ENCODE results near the gene SACM1L.
"Not testable (repeated sequence)": the region's sequence is repeated elsewhere in the genome, so short reads cannot be mapped to it uniquely, and the experiment has no call there.

Gene SACM1L

GRCh38 chr3:45757141-45757540 is 67.9 kb downstream of the SACM1L start:
- H3K9ac ChIP-seq (ENCODE audit: low read depth, low read length); H3K36me3 ChIP-seq (ENCODE audit: control insufficient read depth, insufficient read depth, low read length); H3K4me1 ChIP-seq (ENCODE audit: control insufficient read depth, insufficient read depth, low read length); H3K27ac ChIP-seq (ENCODE audit: low read depth, low read length); H3K27me3 ChIP-seq (ENCODE audit: control insufficient read depth, insufficient read depth, low read length); H3K9me3 ChIP-seq (ENCODE audit: control insufficient read depth, insufficient read depth, low read length); H3K4me3 ChIP-seq (ENCODE audit: low read depth, low read length): not testable (repeated sequence)

GRCh38 chr3:45758871-45759270 is 69.7 kb downstream of the SACM1L start:
- H3K9me3 ChIP-seq (ENCODE audit: control insufficient read depth, insufficient read depth, low read length): no peaks in the 10 kb centered on the region
- H3K9ac ChIP-seq (ENCODE audit: low read depth, low read length): no peak overlapping the region
- H3K4me1 ChIP-seq (ENCODE audit: control insufficient read depth, insufficient read depth, low read length): no peaks in the 10 kb centered on the region
- H3K36me3 ChIP-seq (ENCODE audit: control insufficient read depth, insufficient read depth, low read length): no peaks in the 10 kb centered on the region
- no peak overlapping the region for H3K4me3 ChIP-seq (ENCODE audit: low read depth, low read length)
- no peaks in the 10 kb centered on the region for H3K27me3 ChIP-seq (ENCODE audit: control insufficient read depth, insufficient read depth, low read length)
- H3K27ac ChIP-seq (ENCODE audit: low read depth, low read length): no peak overlapping the region

- Histone ChIP-seq H3K9ac (ENCODE audit: low read depth, low read length) (no peak overlapping the region), H3K4me3 (ENCODE audit: low read depth, low read length) (no peak overlapping the region), H3K9me3 (ENCODE audit: control insufficient read depth, insufficient read depth, low read length) (no peaks in the 10 kb centered on the region), H3K36me3 (ENCODE audit: control insufficient read depth, insufficient read depth, low read length) (no peaks in the 10 kb centered on the region), H3K27me3 (ENCODE audit: control insufficient read depth, insufficient read depth, low read length) (no peaks in the 10 kb centered on the region), H3K4me1 (ENCODE audit: control insufficient read depth, insufficient read depth, low read length) (no peaks in the 10 kb centered on the region), H3K27ac (ENCODE audit: low read depth, low read length) (no peak overlapping the region)
Observed at GRCh38 chr3:45759851-45760250, 70.7 kb downstream of the SACM1L start.

- Histone ChIP-seq H3K27ac (ENCODE audit: low read depth, low read length) (no peak overlapping the region), H3K36me3 (ENCODE audit: control insufficient read depth, insufficient read depth, low read length) (no peaks in the 10 kb centered on the region), H3K27me3 (ENCODE audit: control insufficient read depth, insufficient read depth, low read length) (no peaks in the 10 kb centered on the region), H3K4me3 (ENCODE audit: low read depth, low read length) (no peak overlapping the region), H3K9me3 (ENCODE audit: control insufficient read depth, insufficient read depth, low read length) (no peaks in the 10 kb centered on the region), H3K4me1 (ENCODE audit: control insufficient read depth, insufficient read depth, low read length) (no peaks in the 10 kb centered on the region), H3K9ac (ENCODE audit: low read depth, low read length) (no peak overlapping the region)
Observed at GRCh38 chr3:45760878-45761711, 71.9 kb downstream of the SACM1L start.

GRCh38 chr3:45761831-45762230 is 72.6 kb downstream of the SACM1L start:
- Histone ChIP-seq H3K9me3 (ENCODE audit: control insufficient read depth, insufficient read depth, low read length) (no peaks in the 10 kb centered on the region), H3K27me3 (ENCODE audit: control insufficient read depth, insufficient read depth, low read length) (no peaks in the 10 kb centered on the region), H3K4me3 (ENCODE audit: low read depth, low read length) (no peak overlapping the region), H3K27ac (ENCODE audit: low read depth, low read length) (no peak overlapping the region), H3K9ac (ENCODE audit: low read depth, low read length) (no peak overlapping the region), H3K4me1 (ENCODE audit: control insufficient read depth, insufficient read depth, low read length) (no peaks in the 10 kb centered on the region), H3K36me3 (ENCODE audit: control insufficient read depth, insufficient read depth, low read length) (no peaks in the 10 kb centered on the region)

- Histone ChIP-seq H3K9ac (ENCODE audit: low read depth, low read length) (no peak overlapping the region), H3K4me3 (ENCODE audit: low read depth, low read length) (no peak overlapping the region), H3K4me1 (ENCODE audit: control insufficient read depth, insufficient read depth, low read length) (no peaks in the 10 kb centered on the region), H3K27ac (ENCODE audit: low read depth, low read length) (no peak overlapping the region), H3K9me3 (ENCODE audit: control insufficient read depth, insufficient read depth, low read length) (0 out of 2 replicates have a peak, but pooled peaks cover 3% of the 10 kb centered on the region), H3K27me3 (ENCODE audit: control insufficient read depth, insufficient read depth, low read length) (no peaks in the 10 kb centered on the region), H3K36me3 (ENCODE audit: control insufficient read depth, insufficient read depth, low read length) (no peaks in the 10 kb centered on the region)
Observed at GRCh38 chr3:45762647-45763302, 73.6 kb downstream of the SACM1L start.

DNA sequence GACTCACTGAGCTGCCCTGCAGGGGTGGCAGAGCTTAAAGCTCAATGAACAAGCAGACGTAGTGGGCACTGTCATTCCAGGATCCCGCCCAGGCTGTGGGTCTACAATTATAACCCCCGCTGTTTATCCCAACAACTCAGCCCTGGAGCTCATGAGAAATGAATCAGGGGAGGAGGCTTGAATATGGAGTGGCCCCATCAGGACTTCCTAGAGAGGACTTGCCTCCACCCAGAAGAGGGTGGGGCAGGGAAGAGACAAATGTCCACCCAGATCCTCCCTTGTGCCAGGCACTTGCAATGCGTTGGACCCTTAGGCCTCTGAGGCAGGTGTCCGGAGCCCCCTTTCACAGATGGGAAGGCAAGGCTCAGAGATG is 74.1 kb downstream of the SACM1L start:
- no peaks in the 10 kb centered on the region for H3K27me3 ChIP-seq (ENCODE audit: control insufficient read depth, insufficient read depth, low read length)
- no peak overlapping the region for H3K9ac ChIP-seq (ENCODE audit: low read depth, low read length)
- H3K9me3 ChIP-seq (ENCODE audit: control insufficient read depth, insufficient read depth, low read length): 0 out of 2 replicates have a peak, but pooled peaks cover 3% of the 10 kb centered on the region
- no peaks in the 10 kb centered on the region for H3K4me1 ChIP-seq (ENCODE audit: control insufficient read depth, insufficient read depth, low read length)
- no peak overlapping the region for H3K27ac ChIP-seq (ENCODE audit: low read depth, low read length)
- H3K4me3 ChIP-seq (ENCODE audit: low read depth, low read length): no peak overlapping the region
- H3K36me3 ChIP-seq (ENCODE audit: control insufficient read depth, insufficient read depth, low read length): no peaks in the 10 kb centered on the region

DNA sequence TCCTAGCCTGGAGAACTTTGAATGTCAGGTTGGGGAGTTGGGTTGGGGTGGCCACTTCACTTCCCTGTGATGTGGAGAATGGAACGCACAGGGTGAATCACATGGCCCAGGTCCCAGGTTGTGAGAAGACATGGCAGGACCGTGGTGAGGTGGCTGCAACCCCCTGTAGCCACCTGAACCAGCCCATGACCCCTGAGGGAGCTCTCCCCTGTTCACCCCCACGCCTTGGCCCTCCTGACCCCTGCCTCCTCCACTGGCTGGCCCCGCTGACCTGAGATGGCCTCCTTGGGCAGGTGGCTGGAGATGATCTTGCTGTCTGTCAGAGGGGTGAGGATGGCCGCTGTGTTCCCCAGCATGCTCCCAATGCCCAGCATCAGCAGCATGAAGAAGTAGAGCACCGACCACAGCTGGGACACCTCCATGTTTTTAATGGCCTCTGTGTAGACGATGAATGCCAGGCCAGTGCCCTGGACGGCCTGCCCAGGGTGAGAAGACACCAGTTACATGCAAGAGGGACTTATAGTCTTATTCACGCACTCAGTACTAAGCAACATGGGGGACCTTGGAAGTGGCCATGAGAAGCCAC is 76.2 kb downstream of the SACM1L start:
- H3K27me3 ChIP-seq (ENCODE audit: control insufficient read depth, insufficient read depth, low read length): no peaks in the 10 kb centered on the region
- no peak overlapping the region for H3K27ac ChIP-seq (ENCODE audit: low read depth, low read length)
- no peaks in the 10 kb centered on the region for H3K4me1 ChIP-seq (ENCODE audit: control insufficient read depth, insufficient read depth, low read length)
- H3K4me3 ChIP-seq (ENCODE audit: low read depth, low read length): no peak overlapping the region
- no peaks in the 10 kb centered on the region for H3K36me3 ChIP-seq (ENCODE audit: control insufficient read depth, insufficient read depth, low read length)
- no peak overlapping the region for H3K9ac ChIP-seq (ENCODE audit: low read depth, low read length)
- H3K9me3 ChIP-seq (ENCODE audit: control insufficient read depth, insufficient read depth, low read length): 0 out of 2 replicates have a peak, but pooled peaks cover 3% of the 10 kb centered on the region

GRCh38 chr3:45765958-45766357 is 76.8 kb downstream of the SACM1L start:
- Histone ChIP-seq H3K27me3 (ENCODE audit: control insufficient read depth, insufficient read depth, low read length) (no peaks in the 10 kb centered on the region), H3K36me3 (ENCODE audit: control insufficient read depth, insufficient read depth, low read length) (no peaks in the 10 kb centered on the region), H3K4me3 (ENCODE audit: low read depth, low read length) (no peak overlapping the region), H3K9ac (ENCODE audit: low read depth, low read length) (no peak overlapping the region), H3K27ac (ENCODE audit: low read depth, low read length) (no peak overlapping the region), H3K4me1 (ENCODE audit: control insufficient read depth, insufficient read depth, low read length) (no peaks in the 10 kb centered on the region), H3K9me3 (ENCODE audit: control insufficient read depth, insufficient read depth, low read length) (0 out of 2 replicates have a peak, but pooled peaks cover 3% of the 10 kb centered on the region)

- H3K4me3 ChIP-seq (ENCODE audit: low read depth, low read length): no peak overlapping the region
- no peak overlapping the region for H3K27ac ChIP-seq (ENCODE audit: low read depth, low read length)
- H3K9ac ChIP-seq (ENCODE audit: low read depth, low read length): no peak overlapping the region
- H3K27me3 ChIP-seq (ENCODE audit: control insufficient read depth, insufficient read depth, low read length): no peaks in the 10 kb centered on the region
- H3K9me3 ChIP-seq (ENCODE audit: control insufficient read depth, insufficient read depth, low read length): 0 out of 2 replicates have a peak, but pooled peaks cover 3% of the 10 kb centered on the region
- no peaks in the 10 kb centered on the region for H3K36me3 ChIP-seq (ENCODE audit: control insufficient read depth, insufficient read depth, low read length)
- peaks cover 3% of the 10 kb centered on the region; the same call in 1 of the 2 replicates for H3K4me1 ChIP-seq (ENCODE audit: control insufficient read depth, insufficient read depth, low read length)
Observed at GRCh38 chr3:45771166-45771775, 82.1 kb downstream of the SACM1L start.
